ENCODE measurements around the gene ATP8B1.

- no peak for TF ChIP-seq CTCF (conservative IDR thresholded peaks at IDR 0.05 in 1 of 2, IDR thresholded peaks at IDR 0.05 in 1 of 2; ENCODE audit: extremely low read depth in 1 of 2, insufficient read depth in 1 of 2, low read depth in 1 of 2, low read length in 2 of 2)
- TF ChIP-seq EZH2 (IDR thresholded peaks at IDR 0.05; ENCODE audit: borderline replicate concordance, low read length) = no peak
Measured at GRCh38 chr18:57844319-57844718, 41.2 kb upstream of the ATP8B1 start.
